ENCODE data around the gene AP2A2.

The AP2A2 gene

GRCh38 chr11:925496-926301, at the start of gene AP2A2:
Gene AP2A2, plus strand, starts transcription at chr11:925870. Its CDS starts 152 bp downstream, at chr11:926022.
- FAIRE-seq, result no peak

- no peak for FAIRE-seq
Observed at GRCh38 chr11:876545-876944, 49.1 kb upstream of the AP2A2 start.

- no peak for FAIRE-seq
Observed at GRCh38 chr11:877565-877964, 48.1 kb upstream of the AP2A2 start.

GRCh38 chr11:880447-880846, 45.2 kb upstream of the AP2A2 start:
- FAIRE-seq, result no peak

GRCh38 chr11:882596-882995, 43.1 kb upstream of the AP2A2 start:
- FAIRE-seq, result no peak

- no peak for FAIRE-seq
Observed at GRCh38 chr11:883527-883926, 42.1 kb upstream of the AP2A2 start.

- FAIRE-seq, result no peak
Observed at GRCh38 chr11:884578-885070, 41.0 kb upstream of the AP2A2 start.

- no peak for FAIRE-seq
Observed at GRCh38 chr11:886568-886967, 39.1 kb upstream of the AP2A2 start.

- no peak for FAIRE-seq
Observed at GRCh38 chr11:887589-887988, 38.1 kb upstream of the AP2A2 start.

GRCh38 chr11:888310-889212, 37.1 kb upstream of the AP2A2 start:
- FAIRE-seq, result no peak

GRCh38 chr11:889257-889656, 36.4 kb upstream of the AP2A2 start:
- no peak for FAIRE-seq

GRCh38 chr11:889687-890475, 35.8 kb upstream of the AP2A2 start:
- no peak for FAIRE-seq

GRCh38 chr11:890794-891540, 34.7 kb upstream of the AP2A2 start:
- no peak for FAIRE-seq

- FAIRE-seq, result no peak
Observed at GRCh38 chr11:893008-893654, 32.5 kb upstream of the AP2A2 start.

- FAIRE-seq, result no peak
Observed at GRCh38 chr11:894575-895201, 31.0 kb upstream of the AP2A2 start.

GRCh38 chr11:895331-896110, 30.1 kb upstream of the AP2A2 start:
- FAIRE-seq, result no peak

GRCh38 chr11:897253-898142, 28.2 kb upstream of the AP2A2 start:
- FAIRE-seq, result no peak

- no peak for FAIRE-seq
Observed at GRCh38 chr11:898143-898511, 27.5 kb upstream of the AP2A2 start.

- FAIRE-seq, result no peak
Observed at GRCh38 chr11:898540-899190, 27.0 kb upstream of the AP2A2 start.
